Measurements from ENCODE around the gene POLA1.

The POLA1 gene

DNA sequence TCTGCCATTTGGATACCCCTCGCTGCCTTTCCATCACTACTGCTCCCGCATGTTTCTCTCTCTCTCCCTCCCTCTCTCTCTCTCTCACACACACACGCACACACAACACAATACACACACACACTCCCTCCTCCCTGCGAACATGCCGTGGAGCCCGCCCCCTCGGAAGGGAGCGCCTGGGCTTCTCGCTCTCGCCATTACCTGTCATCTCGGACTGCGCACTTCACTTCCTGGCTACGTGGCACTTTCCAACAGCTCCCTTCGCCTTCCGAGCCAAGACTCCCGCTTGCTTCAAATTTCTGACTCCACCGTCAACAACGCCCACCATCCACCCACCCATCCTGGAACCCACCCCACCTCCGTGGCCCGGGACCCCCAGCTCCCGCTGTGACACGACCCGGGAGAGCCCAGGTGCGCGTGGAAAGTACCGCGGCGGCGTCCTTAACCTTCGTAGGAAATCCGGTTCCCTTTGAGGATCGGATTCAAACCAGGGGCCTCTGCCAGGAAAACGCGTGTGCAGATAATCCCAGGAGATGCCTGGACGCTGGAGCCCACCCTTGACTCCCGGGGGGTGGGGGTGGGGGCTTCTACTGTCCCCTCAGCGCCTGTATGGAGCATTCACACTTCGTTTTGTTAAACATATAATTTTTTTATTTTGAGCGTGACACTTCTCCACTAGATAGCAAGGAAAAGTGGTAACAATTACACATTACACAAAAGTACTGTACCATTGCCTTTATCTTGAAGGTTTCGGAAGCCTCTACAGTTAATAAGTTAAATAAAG lies 309.5 kb downstream of the POLA1 start:
- H3K27me3 Mint-ChIP-seq, result peaks cover 10% of the 10 kb centered on the region
- H3K36me3 Mint-ChIP-seq, result peaks cover 5% of the 10 kb centered on the region
- ATAC-seq (ENCODE audit: low read depth) (no peak), DNase-seq (ENCODE audit: low spot score in 2 of 2) (no peak)
- H3K4me1 Mint-ChIP-seq, result peaks cover 9% of the 10 kb centered on the region
- H3K9me3 Mint-ChIP-seq, result no peaks in the 10 kb centered on the region
- H3K27ac Mint-ChIP-seq, result peak overlapping the region; percentile 76
- H3K4me3 Mint-ChIP-seq, result peak overlapping the region; percentile 79

DNA sequence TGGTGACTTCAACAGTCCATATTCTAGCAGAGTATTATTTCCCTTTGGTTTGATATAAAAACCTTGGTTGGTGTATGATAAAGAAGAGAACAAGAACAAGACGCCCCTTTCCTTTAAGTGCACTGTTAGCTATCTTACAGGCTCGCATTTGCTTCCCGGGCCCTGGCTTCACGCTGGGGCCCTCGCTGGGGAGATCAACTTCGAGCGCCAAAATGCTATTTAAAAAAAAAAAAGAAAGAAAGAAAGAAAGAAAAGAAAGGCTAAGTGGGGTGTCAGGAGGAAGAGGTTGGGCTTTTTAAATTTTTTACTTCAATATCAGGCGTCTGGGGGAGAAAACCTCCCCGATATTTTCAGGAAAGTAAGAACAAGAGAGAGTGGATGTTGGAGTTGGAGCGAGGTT lies 310.3 kb downstream of the POLA1 start:
- ATAC-seq (ENCODE audit: low read depth), result no peak
- Mint-ChIP-seq H3K9me3 (no peaks in the 10 kb centered on the region), H3K4me1 (peaks cover 9% of the 10 kb centered on the region), H3K27ac (no peak overlapping the region), H3K36me3 (peaks cover 4% of the 10 kb centered on the region), H3K4me3 (peak overlapping the region; percentile 37), H3K27me3 (peaks cover 10% of the 10 kb centered on the region)
- no peak for DNase-seq (ENCODE audit: low spot score in 2 of 2)

DNA sequence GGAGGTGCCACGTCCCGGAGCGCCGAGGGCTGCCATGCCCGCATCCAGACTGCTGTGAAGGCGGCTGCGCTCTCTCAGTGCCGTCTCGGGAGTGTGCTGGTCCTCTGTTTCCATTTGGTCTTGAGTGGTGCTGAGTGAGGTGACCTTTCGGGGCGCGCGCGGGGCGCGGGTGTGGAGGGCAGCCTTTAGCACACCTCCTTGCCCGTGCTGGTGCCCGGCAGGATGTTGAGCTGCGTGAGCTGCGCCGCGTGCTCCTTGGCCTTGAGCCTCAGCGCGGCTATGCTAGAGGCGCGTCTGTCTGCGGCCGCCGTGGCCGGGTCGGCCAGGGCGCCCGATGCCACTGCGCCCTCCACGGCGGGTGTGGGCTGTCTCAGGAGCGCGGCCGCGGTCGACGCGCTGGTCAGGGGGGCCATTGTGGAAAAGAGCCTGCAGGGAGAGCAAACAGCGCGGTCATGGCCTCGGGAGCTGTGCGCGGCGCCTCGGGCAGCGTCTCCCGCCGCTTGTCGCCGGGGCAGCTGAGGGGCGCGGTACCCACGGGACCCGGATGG lies 310.8 kb downstream of the POLA1 start:
- Mint-ChIP-seq H3K36me3 (peaks cover 2% of the 10 kb centered on the region), H3K27me3 (peaks cover 10% of the 10 kb centered on the region), H3K4me3 (no peak overlapping the region), H3K4me1 (peaks cover 9% of the 10 kb centered on the region), H3K27ac (no peak overlapping the region), H3K9me3 (no peaks in the 10 kb centered on the region)
- no peak for DNase-seq (ENCODE audit: low spot score in 2 of 2)
- no peak for ATAC-seq (ENCODE audit: low read depth)

DNA sequence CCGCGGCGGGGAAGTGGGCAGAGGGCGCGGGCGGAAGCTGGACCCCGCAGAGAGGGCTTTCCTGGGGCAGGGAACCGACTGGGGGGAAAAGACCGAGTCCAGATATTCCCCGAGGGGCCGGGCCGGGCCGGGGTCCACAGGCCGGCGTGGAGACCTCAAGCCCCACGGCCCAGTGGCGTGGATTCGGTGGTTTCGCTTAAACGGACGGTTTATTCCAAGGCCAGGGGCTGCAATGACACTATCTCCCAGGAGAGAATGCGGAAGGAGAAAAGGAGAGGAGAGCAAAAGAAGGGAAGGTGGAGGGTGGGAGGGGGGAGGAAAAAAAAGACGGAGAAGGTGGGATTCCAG lies 311.3 kb downstream of the POLA1 start:
- Mint-ChIP-seq H3K4me3 (no peak overlapping the region), H3K27me3 (peaks cover 11% of the 10 kb centered on the region), H3K4me1 (peaks cover 9% of the 10 kb centered on the region)

DNA sequence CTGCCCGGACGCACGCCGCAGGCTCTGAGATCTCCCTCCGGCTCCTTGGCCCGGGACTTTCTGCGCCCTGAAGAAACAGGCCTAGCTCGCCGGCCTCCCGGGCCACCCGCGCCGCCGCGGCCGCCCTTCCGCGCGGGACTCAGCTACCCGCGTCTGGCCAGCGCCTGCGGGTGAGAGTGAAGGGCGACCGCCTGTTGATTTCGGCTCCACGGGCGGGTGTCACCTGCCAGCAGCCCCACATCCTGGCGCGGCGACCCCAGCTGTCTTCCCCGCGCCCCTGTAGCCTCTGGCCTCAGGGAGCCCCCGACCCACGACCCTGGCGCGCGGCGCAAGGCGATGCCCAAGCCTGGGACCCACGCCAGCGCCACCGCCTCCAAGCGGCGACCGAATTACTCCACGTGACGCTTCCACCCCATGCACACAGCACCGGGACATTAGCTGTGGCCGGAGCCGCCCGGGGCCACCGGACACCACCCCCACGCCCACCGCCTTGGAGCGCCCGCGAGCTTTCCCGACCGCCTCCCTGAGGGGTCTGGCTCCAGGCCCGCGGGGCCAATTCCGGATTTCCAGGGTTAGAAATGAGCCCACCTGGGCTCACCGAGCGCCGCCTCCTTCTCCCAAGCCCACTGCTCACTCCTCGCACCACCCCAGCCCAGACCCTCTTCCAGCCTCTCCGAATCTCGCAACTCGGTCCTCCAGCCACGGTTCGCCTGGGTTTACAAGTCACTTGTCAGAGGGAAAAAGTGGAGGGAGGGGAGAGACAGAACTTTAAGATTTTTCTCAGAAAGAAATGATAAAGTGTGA lies 311.9 kb downstream of the POLA1 start:
- Mint-ChIP-seq H3K9me3 (no peaks in the 10 kb centered on the region), H3K27me3 (peaks cover 14% of the 10 kb centered on the region), H3K27ac (no peak overlapping the region), H3K4me3 (peak overlapping the region; percentile 34), H3K36me3 (peaks cover 2% of the 10 kb centered on the region), H3K4me1 (peaks cover 9% of the 10 kb centered on the region)
- DNase-seq (ENCODE audit: low spot score in 2 of 2) (no peak), ATAC-seq (ENCODE audit: low read depth) (no peak)

More for the DNA sequence above, 311.3 kb downstream of the POLA1 start:
- Mint-ChIP-seq H3K27ac (no peak overlapping the region), H3K36me3 (peaks cover 2% of the 10 kb centered on the region), H3K9me3 (no peaks in the 10 kb centered on the region)
- no peak for ATAC-seq (ENCODE audit: low read depth)
- no peak for DNase-seq (ENCODE audit: low spot score in 2 of 2)

DNA sequence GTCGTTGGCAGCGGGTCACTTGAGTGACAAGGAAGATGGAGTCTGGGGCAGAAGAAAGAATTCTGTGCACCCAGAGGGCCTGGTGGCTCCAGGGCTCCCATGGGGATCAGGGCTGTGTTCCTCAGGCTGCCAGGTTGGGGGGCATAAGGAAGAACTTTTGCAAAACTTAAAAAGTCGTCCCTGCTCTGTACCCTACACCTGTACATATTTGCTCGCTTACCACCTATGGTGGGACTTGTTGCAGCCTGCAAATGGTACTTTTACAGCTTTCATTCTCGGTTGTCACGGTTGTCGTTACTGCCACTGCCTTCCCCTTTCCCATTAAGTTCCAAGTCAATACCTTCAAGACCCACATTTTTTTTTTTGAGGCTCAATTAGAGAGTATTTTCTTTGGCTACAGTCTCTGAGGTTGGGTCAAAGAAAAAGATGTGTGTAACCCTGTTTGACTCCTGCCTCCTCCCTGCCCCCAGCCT lies 312.9 kb downstream of the POLA1 start:
- no peak for ATAC-seq (ENCODE audit: low read depth)
- Mint-ChIP-seq H3K9me3 (no peaks in the 10 kb centered on the region), H3K27me3 (peaks cover 16% of the 10 kb centered on the region), H3K36me3 (peaks cover 2% of the 10 kb centered on the region), H3K4me1 (peaks cover 7% of the 10 kb centered on the region), H3K4me3 (no peak overlapping the region), H3K27ac (no peak overlapping the region)
- DNase-seq (ENCODE audit: low spot score in 2 of 2), result no peak

DNA sequence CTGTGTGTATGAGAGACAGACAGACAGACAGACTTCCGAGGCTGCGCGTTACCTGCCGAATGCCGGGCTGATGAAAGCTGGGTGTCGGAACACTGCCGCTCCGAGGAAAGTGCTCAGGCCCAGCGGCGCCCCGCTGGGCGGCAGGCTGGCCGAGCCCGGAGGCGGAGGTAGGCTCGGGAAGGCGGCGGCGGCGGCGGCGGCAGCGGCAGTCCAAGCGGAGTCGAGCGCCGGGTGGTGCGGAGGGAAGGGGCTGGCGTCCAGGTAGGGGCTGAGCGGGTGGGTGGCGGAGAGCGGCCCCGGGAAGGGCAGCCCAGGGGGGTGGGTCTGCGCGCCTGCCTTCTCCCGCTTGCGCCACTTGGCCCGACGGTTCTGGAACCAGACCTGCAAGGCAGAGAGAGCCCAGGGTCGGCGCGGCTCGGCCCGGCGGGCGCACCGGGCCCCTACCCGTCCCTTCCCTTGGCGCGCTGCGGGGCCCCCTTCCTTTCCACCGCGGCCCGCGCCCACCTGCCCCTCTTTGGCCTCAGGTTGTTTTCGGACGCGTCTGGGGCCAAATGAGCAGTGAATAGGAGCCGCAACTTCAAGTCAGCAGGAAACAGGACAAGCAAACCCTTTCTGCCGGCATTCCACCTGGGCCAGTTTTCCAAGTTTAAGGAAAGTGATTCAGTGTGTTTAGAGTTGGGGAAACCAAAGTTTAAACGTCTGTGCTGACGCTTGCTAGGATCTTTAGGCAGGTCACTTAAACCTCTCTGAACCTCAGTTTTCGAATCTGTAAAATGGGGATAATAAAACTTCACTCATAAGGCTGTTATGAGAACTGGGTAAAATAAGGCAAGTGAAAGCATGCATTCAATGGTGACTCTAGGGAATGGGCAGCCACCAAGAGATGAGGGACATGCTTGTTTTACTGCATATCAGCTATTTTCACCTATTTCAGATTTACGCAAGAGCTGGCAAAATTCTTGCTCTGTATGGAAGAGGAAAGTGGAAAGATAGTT lies 313.6 kb downstream of the POLA1 start:
- Mint-ChIP-seq H3K27me3 (peaks cover 13% of the 10 kb centered on the region), H3K4me3 (no peak overlapping the region), H3K9me3 (no peaks in the 10 kb centered on the region), H3K36me3 (peaks cover 2% of the 10 kb centered on the region), H3K27ac (no peak overlapping the region), H3K4me1 (peaks cover 5% of the 10 kb centered on the region)
- no peak for DNase-seq (ENCODE audit: low spot score in 2 of 2)
- ATAC-seq (ENCODE audit: low read depth), result no peak

DNA sequence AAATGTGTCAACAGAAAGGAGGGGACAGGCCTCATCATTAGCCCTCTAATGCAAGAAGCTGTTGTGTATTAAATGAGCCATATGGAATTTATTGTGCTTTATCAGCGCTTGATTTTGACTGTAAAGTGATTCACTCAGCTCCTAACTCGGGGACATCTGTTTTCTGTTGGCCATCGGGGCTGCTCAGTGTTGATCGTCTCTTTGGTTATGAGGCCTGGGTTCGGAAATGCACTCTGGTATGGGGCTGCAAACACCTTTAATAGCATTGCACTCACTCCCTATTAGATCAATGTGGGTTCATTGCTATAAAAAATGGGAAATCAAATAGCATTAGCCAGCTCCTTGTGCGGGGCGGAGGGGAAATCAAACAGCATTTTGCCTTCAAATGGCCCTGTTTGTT lies 315.7 kb downstream of the POLA1 start:
- Mint-ChIP-seq H3K36me3 (peaks cover 3% of the 10 kb centered on the region), H3K27ac (no peak overlapping the region), H3K9me3 (no peaks in the 10 kb centered on the region), H3K4me3 (no peak overlapping the region), H3K27me3 (peaks cover 18% of the 10 kb centered on the region), H3K4me1 (peaks cover 12% of the 10 kb centered on the region)
- ATAC-seq (ENCODE audit: low read depth) (no peak), DNase-seq (ENCODE audit: low spot score in 2 of 2) (no peak)

DNA sequence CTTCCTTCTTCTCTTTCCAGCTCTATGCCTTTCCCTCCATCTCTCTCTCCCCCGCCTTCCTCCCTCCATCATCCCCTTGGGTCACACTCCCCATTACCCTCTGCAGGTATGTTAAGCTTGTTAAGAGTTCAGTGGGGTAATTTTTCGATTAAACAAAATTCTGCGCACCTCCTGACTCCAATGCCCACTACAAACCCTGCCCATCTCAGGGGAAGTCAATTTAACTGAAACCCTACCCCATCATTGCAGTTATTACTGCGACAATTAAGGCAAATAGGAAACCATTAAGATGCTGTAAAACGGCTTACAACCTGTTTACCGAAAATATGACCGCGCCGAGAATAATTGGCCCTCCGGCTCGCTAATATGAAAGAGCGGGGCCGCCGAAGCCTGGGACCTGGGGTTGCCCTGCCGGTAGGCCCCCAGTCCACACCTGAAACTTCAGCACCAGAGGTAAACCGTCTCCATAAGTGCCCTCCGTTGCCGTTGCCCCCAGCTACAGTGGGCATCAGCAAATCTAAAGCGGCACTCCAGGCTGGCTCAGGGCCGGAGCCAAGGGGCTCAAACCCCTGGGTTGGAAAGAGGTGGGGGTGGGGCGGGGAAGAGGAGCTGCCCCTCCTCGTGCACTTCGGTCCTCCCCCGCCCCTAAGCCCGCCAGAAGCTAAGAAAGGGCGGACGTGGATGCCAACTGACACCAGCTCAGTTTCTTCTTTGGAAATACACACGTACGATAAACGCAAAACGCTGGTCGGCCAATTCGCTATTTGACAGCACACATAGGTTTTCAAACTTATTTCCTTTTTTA lies 317.3 kb downstream of the POLA1 start:
- Mint-ChIP-seq H3K36me3 (peaks cover 3% of the 10 kb centered on the region), H3K27ac (no peak overlapping the region), H3K9me3 (no peaks in the 10 kb centered on the region), H3K4me1 (peaks cover 12% of the 10 kb centered on the region), H3K4me3 (no peak overlapping the region), H3K27me3 (peaks cover 17% of the 10 kb centered on the region)
- ATAC-seq (ENCODE audit: low read depth) (no peak), DNase-seq (ENCODE audit: low spot score in 2 of 2) (no peak)

DNA sequence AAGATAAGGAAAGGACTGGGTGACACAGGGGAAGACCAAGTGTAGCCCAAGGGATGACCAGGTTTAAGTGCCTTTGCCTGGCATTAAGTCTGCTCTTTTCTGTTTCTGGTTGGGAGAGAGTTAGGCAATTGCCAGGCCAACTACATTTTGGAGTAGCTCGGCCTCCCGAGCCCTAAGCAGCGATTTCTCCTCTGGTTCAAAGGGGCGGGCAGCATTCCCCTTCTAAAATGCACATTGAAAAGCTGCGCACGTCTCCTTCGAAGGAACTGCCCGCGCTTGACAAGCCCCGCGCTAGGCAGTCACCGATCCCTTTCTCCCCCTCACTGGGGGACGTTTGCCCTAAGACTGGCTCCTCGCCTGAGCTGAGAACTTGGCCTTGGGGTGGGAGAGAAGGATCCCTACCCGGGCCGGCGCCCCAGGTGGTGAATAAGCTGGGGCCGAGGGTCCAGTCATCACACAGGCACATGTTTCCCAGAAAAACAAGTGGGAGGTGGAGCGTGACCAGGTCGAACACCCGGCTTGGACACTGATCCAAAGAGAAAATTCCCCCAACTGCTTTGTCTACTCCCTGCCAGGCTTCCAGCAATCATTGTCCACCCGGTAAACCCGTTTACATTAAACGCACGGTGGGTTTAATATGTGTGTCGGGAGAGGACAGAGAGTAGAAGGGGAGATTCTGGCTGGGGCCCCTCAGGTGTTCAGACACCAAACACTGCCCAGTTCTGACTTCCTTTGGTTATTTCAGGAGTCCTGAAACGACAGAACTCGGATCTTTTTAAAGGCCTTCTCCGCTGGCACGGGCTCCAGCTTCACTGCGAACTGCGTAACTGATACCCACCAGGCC lies 318.1 kb downstream of the POLA1 start:
- ATAC-seq (ENCODE audit: low read depth) (no peak), DNase-seq (ENCODE audit: low spot score in 2 of 2) (no peak)
- H3K36me3 Mint-ChIP-seq, result peaks cover 3% of the 10 kb centered on the region
- H3K27ac Mint-ChIP-seq, result no peak overlapping the region
- peaks cover 16% of the 10 kb centered on the region for H3K27me3 Mint-ChIP-seq
- peaks cover 12% of the 10 kb centered on the region for H3K4me1 Mint-ChIP-seq
- H3K4me3 Mint-ChIP-seq, result no peak overlapping the region
- no peaks in the 10 kb centered on the region for H3K9me3 Mint-ChIP-seq

DNA sequence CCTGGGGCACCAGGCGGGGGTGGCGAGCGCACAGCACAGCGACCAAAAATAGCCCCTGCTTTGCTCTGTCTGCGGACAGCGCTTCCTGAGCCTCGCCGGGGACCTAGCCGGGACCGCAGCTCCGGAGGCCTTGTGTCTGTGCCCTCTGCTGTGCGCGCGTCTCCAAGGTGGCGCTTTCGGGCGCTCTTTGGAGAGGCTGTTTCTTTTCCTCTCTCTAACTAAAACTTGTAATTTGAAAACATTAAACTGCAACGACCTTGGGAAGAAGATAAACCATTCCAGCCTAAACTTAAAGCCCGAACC lies 318.7 kb downstream of the POLA1 start:
- no peaks in the 10 kb centered on the region for H3K9me3 Mint-ChIP-seq
- no peak overlapping the region for H3K27ac Mint-ChIP-seq
- peaks cover 16% of the 10 kb centered on the region for H3K27me3 Mint-ChIP-seq
- DNase-seq (ENCODE audit: low spot score in 2 of 2) (no peak), ATAC-seq (ENCODE audit: low read depth) (no peak)
- H3K4me3 Mint-ChIP-seq, result no peak overlapping the region
- peaks cover 3% of the 10 kb centered on the region for H3K36me3 Mint-ChIP-seq
- H3K4me1 Mint-ChIP-seq, result peaks cover 12% of the 10 kb centered on the region

DNA sequence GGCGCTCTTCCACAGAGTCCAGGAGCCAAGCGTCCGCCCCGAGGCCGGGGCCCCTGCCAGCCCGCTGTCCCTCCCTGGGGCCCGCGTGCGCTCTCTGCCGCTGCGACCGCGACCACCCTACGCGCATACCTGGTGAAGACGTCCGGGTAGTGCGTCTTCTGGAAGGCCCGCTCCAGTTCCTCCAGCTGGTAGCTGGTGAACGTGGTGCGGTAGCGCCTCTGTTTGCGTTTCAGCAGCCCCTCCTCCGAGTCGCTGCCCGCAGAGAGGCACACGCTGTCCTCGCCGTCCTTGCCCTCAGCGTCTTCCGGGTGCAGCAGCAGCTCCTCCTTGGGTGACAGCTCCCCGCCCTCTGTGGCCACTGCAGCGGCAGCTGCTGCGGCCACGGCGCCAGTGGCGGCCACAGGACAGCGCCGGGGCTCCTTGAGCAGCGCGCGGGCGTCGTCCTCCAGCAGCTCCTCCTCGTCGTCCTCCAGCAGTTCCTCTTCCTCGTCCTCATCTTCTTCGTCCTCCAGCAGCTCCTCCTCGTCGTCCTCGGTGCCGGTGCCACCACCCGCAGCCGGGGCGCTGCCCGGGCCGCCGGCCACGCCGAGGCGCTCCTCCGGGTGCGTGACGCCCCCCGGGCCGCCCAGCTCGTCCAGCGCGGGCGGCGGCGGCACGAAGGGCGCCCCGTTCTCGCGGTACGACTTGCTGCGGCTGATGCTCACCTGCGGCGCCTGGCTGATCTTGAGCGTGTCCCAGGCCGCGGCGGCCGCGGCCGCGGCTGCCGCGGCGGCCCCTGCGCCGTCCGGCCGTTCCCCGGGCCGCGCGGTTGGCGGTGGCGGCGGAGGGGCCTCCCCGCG lies 319.3 kb downstream of the POLA1 start:
- H3K27me3 Mint-ChIP-seq, result peaks cover 18% of the 10 kb centered on the region
- peak; percentile 6 for ATAC-seq (ENCODE audit: low read depth)
- peaks cover 3% of the 10 kb centered on the region for H3K36me3 Mint-ChIP-seq
- no peak overlapping the region for H3K27ac Mint-ChIP-seq
- peak overlapping the region; percentile 80 for H3K4me3 Mint-ChIP-seq
- peaks cover 14% of the 10 kb centered on the region for H3K4me1 Mint-ChIP-seq
- DNase-seq (ENCODE audit: low spot score in 2 of 2), result no peak
- no peaks in the 10 kb centered on the region for H3K9me3 Mint-ChIP-seq

Data from memory B cell (primary cell).